HG02973 (cell line): Measurements from ENCODE around the gene TMEM217.
A peak's percentile ranks its signal among the peaks of the same experiment; 100 is the strongest.
"Not testable (repeated sequence)": the region's sequence is repeated elsewhere in the genome, so short reads cannot be mapped to it uniquely, and the experiment has no call there.

Experiments used
- ATAC-seq: cut with Tn5 transposase; IDR thresholded peaks from one replicate; pipeline ENCODE4 v1.9.1; 2021; ENCODE audit warnings: moderate library complexity; ENCODE audit not compliant: unreplicated experiment

Gene TMEM217

GRCh38 chr6:37257634-37258404 lies at the start of gene TMEM217, which contains the start of gene TBC1D22B:
TSS of gene TMEM217 (minus strand) at chr6:37258144. CDS start at chr6:37219030, 39,114 bp downstream.
TSS of gene TBC1D22B (plus strand) at chr6:37257772. CDS start at chr6:37257918, 146 bp downstream.
- peak; percentile 94 for ATAC-seq

GRCh38 chr6:37307484-37307883 lies 49.5 kb upstream of the TMEM217 start:
- not testable (repeated sequence) for ATAC-seq

GRCh38 chr6:37306624-37307222 lies 48.8 kb upstream of the TMEM217 start:
- ATAC-seq, result no peak

GRCh38 chr6:37305841-37306425 lies 48.0 kb upstream of the TMEM217 start:
- ATAC-seq, result no peak

GRCh38 chr6:37304766-37305165 lies 46.8 kb upstream of the TMEM217 start:
- no peak for ATAC-seq

- ATAC-seq, result no peak
Observed at GRCh38 chr6:37303891-37304503, 46.1 kb upstream of the TMEM217 start.

- ATAC-seq, result no peak
Observed at GRCh38 chr6:37303091-37303660, 45.2 kb upstream of the TMEM217 start.

GRCh38 chr6:37302086-37302686 lies 44.2 kb upstream of the TMEM217 start:
- no peak for ATAC-seq

GRCh38 chr6:37299990-37300389 lies 42.0 kb upstream of the TMEM217 start:
- no peak for ATAC-seq

- ATAC-seq, result peak; percentile 50
Observed at GRCh38 chr6:37298958-37299357, 41.0 kb upstream of the TMEM217 start.

GRCh38 chr6:37297637-37298036 lies 39.7 kb upstream of the TMEM217 start:
- not testable (repeated sequence) for ATAC-seq

- no peak for ATAC-seq
Observed at GRCh38 chr6:37293426-37293825, 35.5 kb upstream of the TMEM217 start.

GRCh38 chr6:37289931-37290330 lies 32.0 kb upstream of the TMEM217 start:
- ATAC-seq, result no peak

GRCh38 chr6:37288247-37288646 lies 30.3 kb upstream of the TMEM217 start:
- no peak for ATAC-seq

GRCh38 chr6:37287519-37288157 lies 29.7 kb upstream of the TMEM217 start:
- no peak for ATAC-seq

- no peak for ATAC-seq
Observed at GRCh38 chr6:37285861-37286311, 27.9 kb upstream of the TMEM217 start.

GRCh38 chr6:37284781-37285180 lies 26.8 kb upstream of the TMEM217 start:
- no peak for ATAC-seq

GRCh38 chr6:37283671-37284151 lies 25.8 kb upstream of the TMEM217 start:
- ATAC-seq, result no peak

GRCh38 chr6:37283268-37283667 lies 25.3 kb upstream of the TMEM217 start:
- ATAC-seq, result no peak

- no peak for ATAC-seq
Observed at GRCh38 chr6:37282371-37282770, 24.4 kb upstream of the TMEM217 start.
